GM12878 (cell line): Measurements from ENCODE around the gene ETHE1. TPM values are rescaled to one million over a fixed set of nuclear protein-coding genes. Genes with fewer than 3 reads are reported as not detected.

Experiments used
- ATF7 ChIP-seq: fragments of 450-650 bp; IDR thresholded peaks from 2 replicates; pipeline ENCODE4 v1.6.1; 2016; ENCODE audit warnings: low read depth, mild to moderate bottlenecking
- E2F8 ChIP-seq: fragments of 450-650 bp; IDR thresholded peaks from 2 replicates; pipeline ENCODE4 v1.6.1; 2018; ENCODE audit warnings: mild to moderate bottlenecking, low read depth, moderate library complexity; ENCODE audit not compliant: partially characterized antibody
- EP300 ChIP-seq, 2 experiments: fragments of 150-350 bp in 1 of 2; IDR thresholded peaks; 2 replicates each; pipeline ENCODE4 v1.6.1; 2011 to 2012; ENCODE audit warnings: low read depth in 2 of 2, low read length in 2 of 2, borderline replicate concordance in 1 of 2, improper control_type of control experiment in 1 of 2, inconsistent platforms in 1 of 2; ENCODE audit not compliant: control insufficient read depth in 1 of 2
- ESRRA ChIP-seq: IDR thresholded peaks from 2 replicates; pipeline ENCODE4 v1.6.1; 2012; ENCODE audit warnings: mild to moderate bottlenecking, low read length, improper control_type of control experiment
- ETV6 ChIP-seq, 2 experiments: fragments of 450-650 bp in 1 of 2; IDR thresholded peaks in 1 of 2; conservative IDR thresholded peaks in 1 of 2; 2 replicates each; pipeline ENCODE4 v1.6.1; 2014; ENCODE audit warnings: antibody characterized with exemption in 1 of 2, borderline replicate concordance in 1 of 2, low read depth in 1 of 2, mild to moderate bottlenecking in 1 of 2, moderate library complexity in 1 of 2
- PAX8 ChIP-seq: fragments of 450-650 bp; IDR thresholded peaks from 2 replicates; pipeline ENCODE4 v1.6.1; 2017; ENCODE audit warnings: mild to moderate bottlenecking, moderate library complexity
- PRDM15 ChIP-seq: fragments of 450-650 bp; formaldehyde crosslinking; IDR thresholded peaks from 2 replicates; pipeline ENCODE4 v1.4.0; 2020; ENCODE audit warnings: mild to moderate bottlenecking, moderate library complexity
- RAD51 ChIP-seq: fragments of 450-650 bp; IDR thresholded peaks from 2 replicates; pipeline ENCODE4 v1.6.1; 2016; ENCODE audit warnings: moderate library complexity, mild to moderate bottlenecking, inconsistent platforms
- RELB ChIP-seq: fragments of 450-650 bp; IDR thresholded peaks from 2 replicates; pipeline ENCODE4 v1.6.1; 2017; ENCODE audit warnings: low read depth, mild to moderate bottlenecking, moderate library complexity
- ZNF274 ChIP-seq: IDR thresholded peaks from one replicate; pipeline ENCODE4 v1.8.0; 2011; ENCODE audit not compliant: insufficient read length, insufficient read depth
- polyA plus RNA-seq, 11 experiments: library from polyadenylated mRNA; depleted of rRNA in 4 of 11; unstranded in 6 of 11; stranded (reverse) in 5 of 11; fragments of >200 nt; fragmentation: Nextera tagmentation in 4 of 11; fragmentation: Illumina TruSeq in 1 of 11; extraction: Ambion mirVana in 4 of 11; extraction: Trizol in 1 of 11; gene quantifications; 1 replicate in 1 of 11; 2 replicates in 10 of 11; pipeline versions ENCODE4 v1.2.1 to v1.2.3, GENCODE V29; 2011 to 2016; ENCODE audit warnings: inconsistent platforms in 2 of 11, missing spikeins in 2 of 11, low read depth in 1 of 11
- total RNA-seq, 4 experiments: library from RNA; depleted of rRNA in 3 of 4; stranded (reverse); fragments of >200 nt in 3 of 4; fragmentation: Illumina TruSeq in 1 of 4; extraction: Trizol in 1 of 4; gene quantifications; 2 replicates each; pipeline versions ENCODE4 v1.2.1 to v1.2.3, GENCODE V29; 2013 to 2021

Gene ETHE1
- total and polyA plus RNA-seq, 10 of the 15 experiments (the other 5 are each of a cell fraction or from before 2014, with no cell fraction given): 22.1 to 155 (median 52.7) TPM

- TF ChIP-seq ZNF274 (no peak), RAD51 (no peak), ESRRA (no peak), ATF7 (no peak), E2F8 (no peak), RELB (no peak), PRDM15 (no peak), EP300 (IDR thresholded peaks at IDR 0.05; ENCODE audit: borderline replicate concordance in 1 of 2, control insufficient read depth in 1 of 2, low read depth in 2 of 2, low read length in 2 of 2) (no peak), ETV6 (conservative IDR thresholded peaks at IDR 0.05 in 1 of 2, IDR thresholded peaks at IDR 0.05 in 1 of 2; ENCODE audit: borderline replicate concordance in 1 of 2, low read depth in 1 of 2) (no peak), PAX8 (no peak)
- TF ChIP-seq, all 136 proteins: peak for 0
Observed at GRCh38 chr19:43489979-43490599, 36.9 kb downstream of the ETHE1 start (continued).
